HG03135 (cell line): Measurements from ENCODE around the gene FOXK1.

Experiments
- ATAC-seq: cut with Tn5 transposase; IDR thresholded peaks from one replicate; pipeline ENCODE4 v1.9.1; 2021; ENCODE audit warnings: mild to moderate bottlenecking, moderate library complexity; ENCODE audit not compliant: unreplicated experiment

FOXK1 gene

GRCh38 chr7:4694305-4694704 is 12.2 kb downstream of the FOXK1 start:
- ATAC-seq: no peak

- ATAC-seq: no peak
Observed at GRCh38 chr7:4698707-4699275, 16.7 kb downstream of the FOXK1 start.

- no peak for ATAC-seq
Observed at GRCh38 chr7:4699841-4700240, 17.7 kb downstream of the FOXK1 start.

- ATAC-seq: no peak
Observed at GRCh38 chr7:4700577-4701235, 18.6 kb downstream of the FOXK1 start.

GRCh38 chr7:4702961-4703512 is 20.9 kb downstream of the FOXK1 start:
- ATAC-seq: no peak

GRCh38 chr7:4703532-4703931 is 21.4 kb downstream of the FOXK1 start:
- ATAC-seq: no peak

GRCh38 chr7:4706384-4707216 is 24.5 kb downstream of the FOXK1 start:
- ATAC-seq: no peak

- no peak for ATAC-seq
Observed at GRCh38 chr7:4707217-4707741, 25.2 kb downstream of the FOXK1 start.

GRCh38 chr7:4707980-4708411 is 25.9 kb downstream of the FOXK1 start:
- ATAC-seq: no peak

GRCh38 chr7:4709187-4709586 is 27.1 kb downstream of the FOXK1 start:
- no peak for ATAC-seq

- no peak for ATAC-seq
Observed at GRCh38 chr7:4711093-4711492, 29.0 kb downstream of the FOXK1 start.

GRCh38 chr7:4711634-4712033 is 29.5 kb downstream of the FOXK1 start:
- no peak for ATAC-seq

- ATAC-seq: no peak
Observed at GRCh38 chr7:4712281-4713182, 30.4 kb downstream of the FOXK1 start.

- ATAC-seq: peak; percentile 62
Observed at GRCh38 chr7:4713183-4713784, 31.2 kb downstream of the FOXK1 start.

GRCh38 chr7:4714161-4714700 is 32.1 kb downstream of the FOXK1 start:
- ATAC-seq: no peak

- ATAC-seq: no peak
Observed at GRCh38 chr7:4714767-4715409, 32.8 kb downstream of the FOXK1 start.

- no peak for ATAC-seq
Observed at GRCh38 chr7:4715410-4715776, 33.3 kb downstream of the FOXK1 start.

- ATAC-seq: no peak
Observed at GRCh38 chr7:4716946-4717795, 35.1 kb downstream of the FOXK1 start.
